ENCODE measurements around the gene SUPT20HL2. TPM values are rescaled to one million over a fixed set of nuclear protein-coding genes. Genes with fewer than 3 reads are reported as not detected.

SUPT20HL2 gene
- total RNA-seq, 4 donors from 2014 or later, result not detected

DNA sequence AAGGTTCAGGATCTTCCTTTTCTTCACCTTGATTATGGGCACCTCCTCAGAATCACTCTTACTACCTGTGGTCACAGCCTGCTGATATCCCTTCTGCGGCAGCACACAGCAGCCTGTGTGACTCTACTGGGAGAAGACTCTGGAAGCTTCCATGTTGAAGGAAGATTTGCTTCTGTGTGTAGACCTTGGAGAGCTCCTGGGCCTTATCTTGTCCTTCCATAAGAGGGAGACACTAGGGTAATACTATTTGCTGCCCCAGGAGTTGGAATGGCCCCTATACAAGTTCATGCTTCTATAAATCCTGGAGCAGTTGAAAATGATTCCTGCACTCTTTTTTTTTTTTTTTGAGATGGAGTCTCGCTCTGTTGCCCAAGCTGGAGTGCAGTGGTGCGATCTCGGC, 36.3 kb upstream of the SUPT20HL2 start:
- H3K27ac ChIP-seq, result no peak overlapping the region
- TF ChIP-seq POLR2A (IDR thresholded peaks at IDR 0.05), result no peak
- no peak for TF ChIP-seq EP300 (IDR thresholded peaks at IDR 0.05)
- TF ChIP-seq, protein P1, sequence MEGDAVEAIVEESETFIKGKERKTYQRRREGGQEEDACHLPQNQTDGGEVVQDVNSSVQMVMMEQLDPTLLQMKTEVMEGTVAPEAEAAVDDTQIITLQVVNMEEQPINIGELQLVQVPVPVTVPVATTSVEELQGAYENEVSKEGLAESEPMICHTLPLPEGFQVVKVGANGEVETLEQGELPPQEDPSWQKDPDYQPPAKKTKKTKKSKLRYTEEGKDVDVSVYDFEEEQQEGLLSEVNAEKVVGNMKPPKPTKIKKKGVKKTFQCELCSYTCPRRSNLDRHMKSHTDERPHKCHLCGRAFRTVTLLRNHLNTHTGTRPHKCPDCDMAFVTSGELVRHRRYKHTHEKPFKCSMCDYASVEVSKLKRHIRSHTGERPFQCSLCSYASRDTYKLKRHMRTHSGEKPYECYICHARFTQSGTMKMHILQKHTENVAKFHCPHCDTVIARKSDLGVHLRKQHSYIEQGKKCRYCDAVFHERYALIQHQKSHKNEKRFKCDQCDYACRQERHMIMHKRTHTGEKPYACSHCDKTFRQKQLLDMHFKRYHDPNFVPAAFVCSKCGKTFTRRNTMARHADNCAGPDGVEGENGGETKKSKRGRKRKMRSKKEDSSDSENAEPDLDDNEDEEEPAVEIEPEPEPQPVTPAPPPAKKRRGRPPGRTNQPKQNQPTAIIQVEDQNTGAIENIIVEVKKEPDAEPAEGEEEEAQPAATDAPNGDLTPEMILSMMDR (IDR thresholded peaks at IDR 0.05), result no peak
- no peak for TF ChIP-seq POLR2AphosphoS5 (IDR thresholded peaks at IDR 0.05)
- no peaks in the 10 kb centered on the region for H3K4me1 ChIP-seq
- no peaks in the 10 kb centered on the region for H3K36me3 ChIP-seq
- H3K27me3 ChIP-seq, result no peaks in the 10 kb centered on the region
- H3K9me3 ChIP-seq, result no peaks in the 10 kb centered on the region
- H3K4me3 ChIP-seq, result no peak overlapping the region
- no peak for ATAC-seq
- WGBS, 2 donors (ENCODE audit: low coverage in 1 of 2), result 93% methylated on average over 3 of the region's 4 CpGs; no CpG with 5 or more reads in 1 of the 2 donors

DNA sequence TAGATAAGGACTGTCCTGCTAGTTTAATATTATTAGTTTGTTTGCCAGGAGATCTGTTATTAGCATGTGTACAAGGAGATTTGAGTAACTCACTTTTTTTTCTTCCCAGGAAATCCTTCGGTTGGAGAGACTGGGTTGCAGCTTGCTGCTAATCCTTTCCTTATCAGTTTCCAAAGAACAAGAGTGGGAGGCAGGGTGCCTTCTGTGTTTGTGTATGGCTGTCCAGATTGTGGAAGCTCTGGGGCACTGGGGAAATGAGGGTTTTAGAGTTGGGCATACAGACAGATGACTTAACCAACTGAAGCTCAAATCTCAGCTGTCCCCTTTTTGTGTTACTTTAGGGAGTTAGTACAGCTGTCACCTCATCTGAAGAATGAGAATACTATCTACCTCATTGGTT, 34.0 kb upstream of the SUPT20HL2 start:
- H3K36me3 ChIP-seq, result no peaks in the 10 kb centered on the region
- H3K4me1 ChIP-seq, result no peaks in the 10 kb centered on the region
- WGBS, 2 donors (ENCODE audit: low coverage in 1 of 2), result 11 to 50% methylated on average over 1 of the region's 1 CpG
- no peaks in the 10 kb centered on the region for H3K9me3 ChIP-seq
- TF ChIP-seq EP300 (IDR thresholded peaks at IDR 0.05) (no peak), POLR2A (IDR thresholded peaks at IDR 0.05) (no peak), POLR2AphosphoS5 (IDR thresholded peaks at IDR 0.05) (no peak)
- TF ChIP-seq, protein P1 (IDR thresholded peaks at IDR 0.05), result no peak
- H3K27ac ChIP-seq, result no peak overlapping the region
- no peak overlapping the region for H3K4me3 ChIP-seq
- no peaks in the 10 kb centered on the region for H3K27me3 ChIP-seq
- ATAC-seq, result no peak

DNA sequence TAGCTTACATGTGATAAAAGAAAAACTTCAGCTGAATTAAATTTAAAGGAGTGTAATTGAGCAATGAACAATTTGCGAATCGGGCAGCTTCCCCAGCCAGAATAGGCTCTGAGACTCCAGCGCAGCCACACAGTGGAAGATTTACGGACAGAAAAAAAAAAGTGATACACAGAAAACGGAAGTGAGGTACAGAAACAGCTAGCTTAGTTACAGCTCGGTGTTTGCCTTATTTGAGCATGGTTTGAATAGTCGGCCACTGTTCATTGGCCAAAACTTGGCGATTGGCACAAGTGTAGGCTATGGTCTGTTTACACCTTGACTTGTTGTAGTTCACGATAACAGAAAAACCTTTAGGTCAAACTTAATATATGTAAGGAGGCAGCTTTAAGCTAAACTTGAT, 29.9 kb upstream of the SUPT20HL2 start:
- Histone ChIP-seq H3K9me3 (no peaks in the 10 kb centered on the region), H3K4me1 (no peaks in the 10 kb centered on the region), H3K27ac (no peak overlapping the region), H3K4me3 (no peak overlapping the region), H3K36me3 (no peaks in the 10 kb centered on the region), H3K27me3 (no peaks in the 10 kb centered on the region)
- no peak for ATAC-seq
- WGBS, 2 donors (ENCODE audit: low coverage in 1 of 2), result 72 to 88% methylated on average over 4 to 8 of the region's 9 CpGs
- TF ChIP-seq POLR2A (IDR thresholded peaks at IDR 0.05) (no peak), POLR2AphosphoS5 (IDR thresholded peaks at IDR 0.05) (no peak), EP300 (IDR thresholded peaks at IDR 0.05) (no peak)
- TF ChIP-seq, protein P1 (IDR thresholded peaks at IDR 0.05), result no peak

DNA sequence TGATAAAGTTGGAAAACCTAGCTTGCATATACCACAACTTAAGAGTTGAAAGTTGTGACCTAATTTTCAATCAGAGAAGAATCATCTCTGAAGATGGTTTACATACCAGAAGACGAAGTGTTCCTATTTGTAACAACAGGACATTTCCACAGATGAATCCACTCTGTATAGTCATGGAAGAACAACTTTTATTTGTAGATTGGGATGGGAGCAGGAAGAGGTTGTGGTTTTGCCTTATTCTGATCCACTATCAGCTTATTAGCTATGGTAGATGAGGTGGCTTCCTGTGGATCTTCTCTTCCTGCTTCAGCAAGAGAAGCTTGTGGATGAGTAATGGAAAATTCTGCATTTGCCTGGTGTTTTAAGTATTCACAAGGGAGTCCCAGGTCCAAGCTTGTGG, 27.9 kb upstream of the SUPT20HL2 start:
- no peak overlapping the region for H3K4me3 ChIP-seq
- no peaks in the 10 kb centered on the region for H3K36me3 ChIP-seq
- no peaks in the 10 kb centered on the region for H3K4me1 ChIP-seq
- no peaks in the 10 kb centered on the region for H3K9me3 ChIP-seq
- no peaks in the 10 kb centered on the region for H3K27me3 ChIP-seq
- TF ChIP-seq, protein P1 (IDR thresholded peaks at IDR 0.05), result no peak
- TF ChIP-seq EP300 (IDR thresholded peaks at IDR 0.05), result no peak
- no peak for TF ChIP-seq POLR2A (IDR thresholded peaks at IDR 0.05)
- no peak for TF ChIP-seq POLR2AphosphoS5 (IDR thresholded peaks at IDR 0.05)
- 0 to 36% methylated on average over 1 of the region's 1 CpG for WGBS, 2 donors (ENCODE audit: low coverage in 1 of 2)
- H3K27ac ChIP-seq, result no peak overlapping the region
- no peak for ATAC-seq

DNA sequence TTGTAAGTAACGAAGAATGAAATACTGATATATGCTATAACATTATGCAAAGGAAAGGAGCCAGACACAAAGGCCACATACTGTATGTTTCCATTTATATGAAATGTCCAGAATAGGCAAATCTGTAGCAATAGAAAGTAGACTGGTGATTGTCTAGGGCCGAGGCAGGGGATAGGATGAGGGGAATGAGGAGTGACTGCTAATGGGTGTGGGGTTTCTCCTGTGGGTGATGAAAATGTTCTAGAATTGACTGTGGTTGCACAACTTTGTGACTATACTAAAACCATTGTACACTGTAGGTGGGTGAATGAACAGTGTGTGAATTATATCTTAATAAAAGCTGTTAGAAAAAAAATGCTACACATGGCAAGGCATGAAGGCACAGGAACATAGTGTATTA, 26.6 kb upstream of the SUPT20HL2 start:
- H3K4me3 ChIP-seq, result no peak overlapping the region
- H3K27me3 ChIP-seq, result no peaks in the 10 kb centered on the region
- H3K36me3 ChIP-seq, result no peaks in the 10 kb centered on the region
- H3K4me1 ChIP-seq, result no peaks in the 10 kb centered on the region
- 65 to 94% methylated on average over 2 of the region's 2 CpGs for WGBS, 2 donors (ENCODE audit: low coverage in 1 of 2)
- no peak overlapping the region for H3K27ac ChIP-seq
- H3K9me3 ChIP-seq, result no peaks in the 10 kb centered on the region
- TF ChIP-seq EP300 (IDR thresholded peaks at IDR 0.05) (no peak), POLR2AphosphoS5 (IDR thresholded peaks at IDR 0.05) (no peak), POLR2A (IDR thresholded peaks at IDR 0.05) (no peak)
- TF ChIP-seq, protein P1 (IDR thresholded peaks at IDR 0.05), result no peak
- ATAC-seq, result no peak

Measured in gastroesophageal sphincter (tissue), 4 donors.